Activated T-helper 1 cell treated with Interleukin-2 at 50 U/mL for 16 hours (primary cell): ENCODE measurements around the gene OCSTAMP.

Experiments
- DNase-seq: peaks from one replicate; pipeline ENCODE4 v3.0.0-alpha.2; 2020; ENCODE audit warnings: low read depth

OCSTAMP gene

DNA sequence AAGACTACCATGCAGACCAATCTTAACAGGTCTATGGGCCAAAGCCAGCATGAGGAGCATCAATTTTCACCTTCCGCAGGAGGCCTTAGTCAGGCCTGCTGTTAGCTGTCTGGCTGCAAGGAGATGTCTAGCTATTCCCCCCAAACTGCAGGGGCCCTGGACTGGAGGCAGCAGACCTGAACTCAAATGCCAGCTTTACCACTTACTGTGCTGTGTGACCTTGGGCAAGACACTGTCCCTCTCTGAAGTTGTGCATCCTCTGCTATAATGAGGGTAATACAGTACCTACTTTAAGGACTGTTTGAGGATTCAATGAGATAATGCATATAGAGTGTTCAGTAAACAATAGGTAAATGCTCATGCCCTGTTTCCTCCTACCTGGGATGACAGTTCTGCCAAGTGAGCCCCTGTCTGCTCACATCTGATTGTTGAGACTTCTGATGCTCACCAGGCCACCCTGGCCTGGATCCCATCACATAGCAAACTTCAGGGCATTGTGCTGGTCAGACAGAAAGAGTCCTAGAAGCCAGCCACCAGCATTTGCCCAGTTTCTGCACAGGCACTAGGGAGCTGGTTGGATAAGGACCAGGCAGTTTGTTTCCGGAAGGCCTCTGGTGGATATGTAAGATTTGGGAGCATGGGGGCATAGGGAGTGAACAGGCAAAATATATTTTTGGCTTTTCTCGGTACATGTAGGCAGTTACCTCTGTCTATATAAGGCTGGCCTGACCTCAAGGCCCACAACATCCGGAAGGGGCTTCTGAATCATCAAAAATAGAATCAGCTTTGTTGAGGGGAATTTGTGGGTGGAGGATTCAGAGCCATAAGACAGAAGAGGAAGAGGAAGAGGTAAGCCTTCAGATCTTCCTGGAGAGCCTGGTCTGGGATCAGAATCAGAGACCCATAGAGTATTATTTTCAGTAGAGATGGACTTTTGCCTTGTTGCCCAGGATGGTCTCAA, 2.3 kb upstream of the OCSTAMP start:
- no peak for DNase-seq

- DNase-seq, result no peak
Measured at GRCh38 chr20:46551522-46552381, 1.3 kb upstream of the OCSTAMP start.

DNA sequence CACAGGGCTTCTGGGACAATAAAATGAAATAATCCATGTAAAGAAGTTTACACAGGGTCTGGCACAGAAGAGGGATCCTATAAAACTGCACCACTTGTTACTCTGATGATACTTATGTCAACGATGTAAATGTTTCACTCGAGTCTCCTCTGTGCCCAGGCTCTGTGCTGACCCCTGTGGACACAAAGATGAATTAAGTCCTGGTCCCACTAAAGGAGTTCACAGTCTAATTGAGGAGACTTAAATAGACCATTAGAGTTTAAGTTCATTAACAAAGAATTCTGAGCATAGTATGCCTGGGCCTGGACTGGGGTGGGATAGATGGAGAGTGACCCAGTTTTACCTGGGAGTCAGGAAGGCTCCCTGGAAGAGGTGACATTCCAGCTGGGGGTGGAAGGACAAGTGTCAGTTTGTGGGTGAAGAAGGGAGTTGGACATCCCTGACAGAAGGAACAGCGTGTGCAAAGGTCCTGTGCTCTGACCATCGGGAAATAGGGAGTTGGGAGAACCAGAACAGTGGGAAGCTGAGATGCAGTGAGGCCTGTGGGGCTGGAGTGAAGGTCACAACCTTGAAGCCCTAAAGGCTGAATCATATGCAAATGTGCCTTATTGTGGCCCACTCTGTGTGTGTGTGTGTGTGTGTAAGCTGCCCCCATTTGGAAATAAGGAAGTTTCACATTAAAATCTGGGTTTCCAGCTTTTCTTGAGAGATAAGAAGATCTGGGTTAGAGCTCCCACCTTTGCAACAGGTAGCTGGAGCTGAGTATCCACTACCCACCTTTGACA, 1.1 kb downstream of the OCSTAMP start:
- DNase-seq, result no peak

GRCh38 chr20:46548688-46549087, 1.8 kb downstream of the OCSTAMP start:
- no peak for DNase-seq

DNA sequence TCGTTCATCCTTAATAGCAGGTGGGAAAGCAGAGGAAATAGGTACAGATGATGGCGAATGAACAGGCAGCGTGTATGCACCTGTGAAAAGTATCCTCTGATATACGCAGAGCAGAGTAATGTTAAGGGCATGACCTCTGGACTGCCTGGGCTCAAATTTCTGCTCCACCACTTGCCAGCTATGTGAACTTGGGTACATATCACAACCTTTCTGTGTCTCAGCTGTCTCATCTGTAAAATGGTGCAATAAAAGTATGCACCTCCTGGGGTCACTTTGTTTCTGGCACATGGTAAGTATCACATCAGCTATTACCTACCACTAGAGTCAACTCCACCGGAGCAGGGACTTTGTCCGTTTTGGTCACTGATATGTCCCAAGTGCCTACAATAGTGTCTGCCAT, 2.5 kb downstream of the OCSTAMP start:
- no peak for DNase-seq

- DNase-seq, result no peak
Measured at GRCh38 chr20:46546936-46547335, 3.5 kb downstream of the OCSTAMP start.

GRCh38 chr20:46546298-46546697, 4.2 kb downstream of the OCSTAMP start:
- no peak for DNase-seq

DNA sequence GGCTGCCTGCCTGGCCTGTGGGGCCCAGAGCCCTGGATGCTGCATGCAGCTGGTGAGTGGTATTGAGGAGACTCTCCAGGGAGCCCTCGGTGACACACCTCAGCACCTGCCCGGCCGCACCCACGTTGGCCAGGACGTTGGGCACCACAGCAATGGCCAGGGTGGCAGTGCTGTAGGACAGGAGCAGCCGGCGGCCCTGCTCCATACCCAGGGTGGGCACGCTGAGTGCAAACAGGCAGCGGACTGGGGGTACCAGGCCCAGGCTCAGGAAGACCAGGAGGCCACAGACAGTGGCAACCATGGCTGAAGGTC, 4.7 kb downstream of the OCSTAMP start:
- DNase-seq, result no peak

GRCh38 chr20:46545077-46545826, 5.2 kb downstream of the OCSTAMP start:
- no peak for DNase-seq

- no peak for DNase-seq
Measured at GRCh38 chr20:46544576-46544975, 5.9 kb downstream of the OCSTAMP start.

GRCh38 chr20:46543959-46544358, 6.5 kb downstream of the OCSTAMP start:
- no peak for DNase-seq

DNA sequence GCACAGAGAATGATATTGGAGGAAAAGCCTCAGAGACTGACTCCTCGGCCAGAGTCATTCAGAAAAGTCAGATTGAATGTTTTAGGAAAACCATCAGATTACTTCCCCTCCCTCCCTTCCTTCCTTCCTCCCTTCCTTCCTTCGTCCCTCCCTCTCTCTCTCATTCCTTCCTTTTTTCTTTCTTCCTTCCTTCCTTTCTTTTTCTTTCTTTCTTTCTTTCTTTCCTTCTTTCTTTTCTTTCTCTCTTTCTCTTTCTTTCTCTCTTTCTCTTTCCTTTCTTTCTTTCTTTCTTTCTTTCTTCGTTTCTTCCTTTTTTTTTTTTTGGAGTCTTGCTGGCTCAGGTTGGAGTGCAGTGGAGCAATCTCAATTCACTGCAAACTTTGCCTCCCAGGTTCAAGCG, 7.4 kb downstream of the OCSTAMP start:
- DNase-seq, result no peak

DNA sequence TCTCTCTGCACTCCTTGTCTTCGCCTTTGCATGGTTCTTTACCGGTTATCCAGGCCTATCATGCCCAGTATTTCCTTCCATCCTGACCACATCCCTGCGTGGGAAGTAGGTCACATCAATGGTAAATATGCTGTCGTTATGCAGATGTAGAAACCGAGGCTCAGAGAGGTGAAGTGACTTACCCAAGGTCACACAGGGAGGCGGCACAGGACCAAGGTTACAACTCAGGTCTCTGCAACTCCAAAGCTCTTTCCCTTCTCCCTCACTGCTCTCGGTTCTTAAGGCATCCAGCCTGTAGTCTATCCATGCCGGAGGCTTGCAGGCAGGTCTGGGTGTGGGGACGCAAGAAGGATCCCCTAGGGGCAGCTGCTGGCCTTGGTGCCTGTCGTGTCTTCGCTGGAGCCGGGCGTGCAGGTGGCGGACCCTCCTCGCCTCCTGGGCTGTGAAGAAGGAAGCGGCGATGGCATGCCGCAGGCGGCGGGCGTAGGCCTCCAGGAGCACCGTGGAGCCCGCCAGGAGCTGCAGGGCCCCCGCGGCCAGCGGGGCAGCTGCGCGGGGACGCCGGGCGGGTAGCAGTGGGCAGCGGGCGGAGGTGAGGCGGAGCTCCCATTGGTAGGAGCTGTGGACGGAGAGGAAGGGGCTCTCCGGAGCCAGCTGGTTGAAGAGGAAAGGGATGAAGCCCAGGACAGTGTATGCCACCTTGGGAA, 9.1 kb downstream of the OCSTAMP start:
- no peak for DNase-seq

DNA sequence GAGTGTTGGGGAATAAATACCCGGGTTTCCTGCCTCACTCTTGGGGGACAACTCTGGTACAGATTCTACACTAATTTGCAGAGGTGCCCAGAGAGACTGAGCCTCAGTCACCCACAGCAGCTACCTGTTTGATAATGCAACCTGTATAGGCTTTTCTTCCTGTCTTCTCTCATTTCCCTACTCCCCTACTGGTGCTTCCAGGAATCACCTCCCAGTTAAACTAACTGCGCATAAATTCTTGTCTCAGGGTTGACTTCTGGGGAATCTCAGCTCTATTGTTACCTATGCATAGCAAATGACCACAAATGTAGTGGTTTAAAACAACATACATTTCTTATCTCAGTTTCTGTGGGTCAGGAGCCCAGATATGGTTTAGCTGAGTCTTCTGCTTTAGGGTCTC, 11.3 kb downstream of the OCSTAMP start:
- no peak for DNase-seq

GRCh38 chr20:46530640-46531039, 19.8 kb downstream of the OCSTAMP start:
- no peak for DNase-seq

DNA sequence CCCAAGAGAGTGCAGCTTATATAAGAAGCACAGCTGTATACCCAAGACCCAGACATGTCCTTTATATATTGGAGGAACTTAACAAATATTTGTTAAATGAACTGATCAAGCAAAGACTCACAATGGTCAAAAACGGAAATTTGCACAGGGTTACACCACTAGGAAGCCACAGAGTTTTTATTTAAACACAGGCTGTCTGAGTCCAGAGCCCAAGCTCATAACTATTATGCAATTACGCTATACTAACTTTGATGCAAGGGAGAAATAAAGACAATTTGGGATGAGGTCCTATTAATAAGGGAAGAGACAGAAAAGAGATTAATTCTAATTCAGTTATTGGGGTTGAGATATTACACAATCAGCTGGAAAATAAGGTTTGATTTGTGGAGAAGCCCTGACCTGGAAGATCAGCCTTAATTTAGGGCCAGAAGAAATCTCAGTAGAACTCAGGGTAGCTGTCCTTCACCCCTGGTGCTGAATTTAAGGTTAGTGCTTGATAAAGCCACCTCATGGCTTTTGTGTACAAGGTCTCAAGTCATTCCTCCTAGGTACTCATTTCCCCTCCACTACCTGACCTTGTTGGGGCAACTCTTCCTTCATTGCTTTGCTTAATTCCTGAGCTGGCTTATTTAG, 26.6 kb downstream of the OCSTAMP start:
- DNase-seq, result no peak

GRCh38 chr20:46523108-46523507, 27.3 kb downstream of the OCSTAMP start:
- no peak for DNase-seq

DNA sequence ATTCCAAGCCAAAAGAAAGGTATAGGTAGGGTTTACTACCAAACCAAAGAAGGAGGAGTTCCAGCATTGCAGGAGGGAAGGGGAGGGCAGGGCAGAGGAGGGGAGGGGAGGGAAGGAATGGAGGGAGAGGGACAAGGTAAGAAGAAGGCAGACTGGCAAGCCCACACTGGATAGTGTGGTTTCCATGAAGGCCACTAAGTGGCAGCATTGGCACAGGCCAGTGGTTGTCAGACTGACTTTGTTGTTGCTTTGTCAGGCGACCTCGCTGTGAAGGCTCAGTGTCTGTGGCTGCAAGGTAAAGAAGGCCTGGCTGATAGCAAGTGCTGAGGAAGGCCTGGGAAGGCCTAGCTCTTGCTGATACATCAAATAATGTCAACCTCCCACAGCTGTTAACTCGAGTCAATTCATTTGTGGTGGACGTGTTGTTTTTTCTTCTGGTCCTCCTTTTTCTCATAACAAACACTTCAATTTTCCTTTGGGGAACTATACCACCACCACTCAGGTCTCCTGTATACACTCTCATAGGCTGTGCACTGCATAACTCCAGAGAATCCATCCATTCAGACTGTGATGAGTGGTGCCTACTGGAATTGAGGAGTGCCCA, 29.4 kb downstream of the OCSTAMP start:
- DNase-seq, result no peak

DNA sequence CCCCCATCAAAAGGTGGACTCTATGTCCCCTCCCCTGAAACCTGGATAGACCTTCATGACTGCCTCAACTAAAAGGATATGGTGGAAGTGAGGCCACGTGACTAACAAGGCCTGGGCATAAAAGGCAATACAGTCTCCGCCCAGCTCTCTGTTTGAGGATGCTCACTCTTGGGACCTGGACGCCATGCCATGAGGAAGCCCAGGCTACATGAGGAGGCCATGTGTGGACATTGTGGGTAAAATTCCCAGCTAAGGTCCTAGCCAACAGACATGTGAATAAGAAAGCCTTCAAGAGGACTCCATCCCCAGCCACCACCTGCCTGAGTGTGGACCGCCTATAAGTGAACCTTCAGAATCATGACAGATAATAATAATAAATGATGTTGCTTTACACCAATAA, 29.9 kb downstream of the OCSTAMP start:
- no peak for DNase-seq

GRCh38 chr20:46519471-46520068, 30.9 kb downstream of the OCSTAMP start:
- DNase-seq, result no peak
